ENCODE measurements around the gene FLYWCH1. TPM values are rescaled to one million over a fixed set of nuclear protein-coding genes. Genes with fewer than 3 reads are reported as not detected.

Gene FLYWCH1
- total and polyA plus RNA-seq, 2 donors (not counting 3 experiments of a cell fraction or from before 2014, with no cell fraction given), result 32.0 to 51.2 TPM

- intact Hi-C loops (cut with micrococcal nuclease) (loop anchor here (1.0 to 2.0 kb wide), 3 partner anchors 31 to 224 kb away; partner anchors contain the start of genes KCTD5 and TNFRSF12A), dilution Hi-C loops (cut with MboI; ENCODE audit: extremely low pct_ligation_motif_present, low sequenced_read_pairs) (no loop called here)
- Histone ChIP-seq H3K27me3 (ENCODE audit: control insufficient read depth in 2 of 2, insufficient read depth in 2 of 2, low read length in 2 of 2) (no peaks in the 10 kb centered on the region), H3K27ac (ENCODE audit: insufficient read depth, low read depth, low read length) (no peak overlapping the region), H3K4me1 (ENCODE audit: control insufficient read depth, extremely low read depth, insufficient read depth, low read length) (peaks cover 9% of the 10 kb centered on the region), H3K9ac (replicated peaks; ENCODE audit: extremely low read depth, insufficient read depth, low read length) (no peak overlapping the region), H2AFZ (ENCODE audit: low read depth, low read length) (no peak overlapping the region), H3K9me3 (replicated peaks; ENCODE audit: control insufficient read depth, insufficient read depth, low read length) (no peaks in the 10 kb centered on the region), H3K79me2 (ENCODE audit: control insufficient read depth, insufficient read depth, low read length) (no peaks in the 10 kb centered on the region), H3K4me2 (ENCODE audit: insufficient read depth, low read length) (no peak overlapping the region), H4K20me1 (replicated peaks; ENCODE audit: control insufficient read depth, extremely low read depth, insufficient read depth, low read length) (no peaks in the 10 kb centered on the region), H3K9me1 (replicated peaks; ENCODE audit: control insufficient read depth, extremely low read depth, insufficient read depth, low read length) (no peaks in the 10 kb centered on the region), H3K4me3 (replicated peaks in 1 of 3; ENCODE audit: insufficient read depth in 1 of 3, low read depth in 1 of 3, low read length in 3 of 3) (no peak overlapping the region), H3K36me3 (ENCODE audit: control insufficient read depth in 2 of 2, extremely low read depth in 1 of 2, insufficient read depth in 2 of 2, low read length in 2 of 2) (no peaks in the 10 kb centered on the region)
- CTCF ChIA-PET, result interaction anchor here (0.8 to 3.1 kb wide), 9 partner anchors 10 to 89 kb away, joined by 3 to 20 read pairs (median 11); partner anchors contain the start of genes FLYWCH2 and PRSS21
- no TSS peak for BruUV-seq (replicated peaks)
- FAIRE-seq, result no peak
- no peak for DNase-seq (ENCODE audit: low read depth, low spot score)
- TF ChIP-seq FOS (IDR thresholded peaks at IDR 0.05; ENCODE audit: borderline replicate concordance, insufficient read depth, low read length) (no peak), EZH2 (IDR thresholded peaks at IDR 0.05; ENCODE audit: borderline replicate concordance, low read depth, low read length, severe bottlenecking) (no peak), CTCF (IDR thresholded peaks at IDR 0.05; ENCODE audit: extremely low read depth in 1 of 2, insufficient read depth in 1 of 2, low read depth in 1 of 2, low read length in 2 of 2) (no peak), POLR2AphosphoS5 (IDR thresholded peaks at IDR 0.05; ENCODE audit: insufficient read depth, low read depth, low read length) (no peak), JUN (IDR thresholded peaks at IDR 0.05; ENCODE audit: borderline replicate concordance, insufficient read depth, insufficient read length, low read depth) (no peak), MAX (IDR thresholded peaks at IDR 0.05; ENCODE audit: insufficient read depth, insufficient read length) (no peak), MYC (IDR thresholded peaks at IDR 0.05; ENCODE audit: low read depth, low read length) (no peak), POLR2A (IDR thresholded peaks at IDR 0.05; ENCODE audit: low read depth, low read length) (no peak), GATA2 (IDR thresholded peaks at IDR 0.05; ENCODE audit: insufficient read depth, insufficient read length, low read depth, low read length) (no peak)
- POLR2A ChIA-PET, result interaction anchor here (0.6 to 1.1 kb wide), 5 partner anchors 10 to 999 kb away, joined by 3 to 6 read pairs (median 4); partner anchors contain the start of gene FLYWCH2
Measured at GRCh38 chr16:2905988-2906387, 5.7 kb upstream of the FLYWCH1 start.

Data from endothelial cell of umbilical vein (primary cell).